GM12872 (cell line): ENCODE measurements around the gene UNC80.

Experiments used
- TF ChIP-seq, protein P1 (sequence below): IDR thresholded peaks from 3 replicates; pipeline ENCODE4 v1.5.1; 2011; ENCODE audit warnings: low read depth, mild to moderate bottlenecking, low read length, moderate library complexity; ENCODE audit not compliant: insufficient read depth

UNC80 gene

DNA sequence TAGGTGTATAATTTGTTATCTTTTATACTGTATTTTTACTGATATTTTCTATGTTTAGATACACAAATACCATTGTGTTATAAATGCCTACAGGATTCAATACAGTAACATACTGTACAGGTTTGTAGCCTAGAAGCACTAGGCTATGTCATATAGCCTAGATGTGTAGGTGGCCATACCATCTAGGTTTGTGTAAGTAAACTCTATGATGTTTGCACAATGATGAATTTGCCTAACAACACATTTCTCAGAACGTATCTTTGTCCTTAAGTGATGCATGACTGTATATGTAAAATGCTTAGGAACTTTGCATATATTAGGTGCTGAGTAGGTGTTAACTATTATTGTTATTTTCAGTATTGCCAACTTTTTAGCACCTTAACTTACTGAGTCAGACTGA, 17.3 kb downstream of the UNC80 start:
- TF ChIP-seq, protein P1, sequence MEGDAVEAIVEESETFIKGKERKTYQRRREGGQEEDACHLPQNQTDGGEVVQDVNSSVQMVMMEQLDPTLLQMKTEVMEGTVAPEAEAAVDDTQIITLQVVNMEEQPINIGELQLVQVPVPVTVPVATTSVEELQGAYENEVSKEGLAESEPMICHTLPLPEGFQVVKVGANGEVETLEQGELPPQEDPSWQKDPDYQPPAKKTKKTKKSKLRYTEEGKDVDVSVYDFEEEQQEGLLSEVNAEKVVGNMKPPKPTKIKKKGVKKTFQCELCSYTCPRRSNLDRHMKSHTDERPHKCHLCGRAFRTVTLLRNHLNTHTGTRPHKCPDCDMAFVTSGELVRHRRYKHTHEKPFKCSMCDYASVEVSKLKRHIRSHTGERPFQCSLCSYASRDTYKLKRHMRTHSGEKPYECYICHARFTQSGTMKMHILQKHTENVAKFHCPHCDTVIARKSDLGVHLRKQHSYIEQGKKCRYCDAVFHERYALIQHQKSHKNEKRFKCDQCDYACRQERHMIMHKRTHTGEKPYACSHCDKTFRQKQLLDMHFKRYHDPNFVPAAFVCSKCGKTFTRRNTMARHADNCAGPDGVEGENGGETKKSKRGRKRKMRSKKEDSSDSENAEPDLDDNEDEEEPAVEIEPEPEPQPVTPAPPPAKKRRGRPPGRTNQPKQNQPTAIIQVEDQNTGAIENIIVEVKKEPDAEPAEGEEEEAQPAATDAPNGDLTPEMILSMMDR, result no peak

GRCh38 chr2:209790066-209790728, 18.6 kb downstream of the UNC80 start:
- TF ChIP-seq, protein P1, result no peak

- TF ChIP-seq, protein P1, result no peak
Measured at GRCh38 chr2:209791151-209791550, 19.5 kb downstream of the UNC80 start.

GRCh38 chr2:209805351-209805750, 33.7 kb downstream of the UNC80 start:
- TF ChIP-seq, protein P1, result no peak

- TF ChIP-seq, protein P1, result no peak
Measured at GRCh38 chr2:209806318-209806717, 34.7 kb downstream of the UNC80 start.

DNA sequence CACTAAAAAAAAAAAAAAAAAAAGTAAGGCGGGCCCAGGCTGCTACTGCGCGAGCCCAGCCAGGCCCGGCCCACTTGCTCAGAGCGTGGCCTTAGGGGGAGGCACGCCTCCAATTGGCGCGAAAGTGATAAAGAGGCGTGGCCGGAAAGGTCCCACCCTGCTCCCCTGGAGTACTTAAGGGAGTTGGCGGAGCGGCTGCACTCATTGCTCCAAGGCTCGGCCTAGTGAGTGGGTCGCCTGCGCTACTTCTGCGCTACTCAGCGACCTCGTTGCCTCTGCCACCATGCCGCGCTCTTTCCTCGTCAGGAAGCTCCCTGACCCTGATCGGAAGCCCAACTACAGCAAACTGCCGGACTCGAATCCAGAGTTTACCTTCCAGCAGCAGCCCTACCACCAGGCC, 36.9 kb downstream of the UNC80 start:
- TF ChIP-seq, protein P1, result no peak

DNA sequence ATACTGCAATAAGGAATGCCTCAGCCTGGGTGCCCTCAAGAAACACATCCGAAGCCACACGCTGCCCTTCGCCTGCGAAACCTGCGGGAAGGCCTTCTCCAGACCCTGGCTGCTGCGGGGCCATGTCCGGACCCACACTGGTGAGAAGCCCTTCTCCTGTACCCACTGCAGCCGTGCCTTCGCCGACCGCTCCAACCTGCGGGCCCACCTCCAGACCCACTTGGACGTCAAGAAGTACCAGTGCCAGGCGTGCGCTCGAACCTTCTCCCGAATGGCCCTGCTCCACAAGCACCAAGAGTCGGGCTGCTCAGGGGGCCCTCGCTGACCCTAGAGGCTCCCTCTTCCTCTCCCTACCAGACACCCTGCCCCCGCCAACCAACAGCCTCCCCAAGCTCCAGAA, 37.6 kb downstream of the UNC80 start:
- TF ChIP-seq, protein P1, result no peak
